ENCODE results near the gene ZNF74.

The ZNF74 gene

DNA sequence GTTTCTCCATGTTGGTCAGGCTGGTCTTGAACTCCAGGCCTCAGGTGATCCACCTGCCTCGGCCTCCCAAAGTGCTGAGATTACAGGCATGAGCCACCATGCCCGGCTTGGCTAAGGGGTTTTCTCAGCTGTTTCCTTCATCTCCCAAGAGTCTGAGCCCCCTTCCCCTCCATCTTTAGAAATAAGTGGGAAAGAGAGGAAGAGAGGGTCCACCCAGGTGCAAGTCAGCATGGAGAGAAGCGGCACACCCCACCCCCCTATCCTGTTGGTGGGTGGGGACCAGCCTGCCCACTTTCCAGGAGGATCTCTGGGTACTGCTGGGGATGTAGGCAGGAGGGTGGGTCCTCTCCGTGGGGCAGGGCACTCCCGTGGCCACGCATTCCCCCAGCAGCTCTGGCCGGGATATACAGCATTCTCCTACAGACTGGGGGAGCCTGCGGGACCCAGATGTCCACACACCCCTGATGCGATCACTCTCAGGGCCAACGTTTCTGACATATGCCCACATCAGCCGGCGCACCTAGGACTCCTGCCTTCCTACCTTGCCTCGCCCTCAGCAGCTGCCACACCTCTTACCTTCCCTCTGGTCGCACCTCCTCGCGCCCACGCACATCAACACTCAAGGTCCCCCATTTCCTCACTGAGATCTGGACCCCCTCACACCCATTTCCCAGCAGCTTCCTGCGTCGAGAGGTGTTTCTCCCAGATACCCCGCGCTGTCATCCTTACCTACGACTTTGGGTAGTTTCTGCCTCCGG lies 34.7 kb downstream of the ZNF74 start:
- Histone ChIP-seq H3K4me3 (ENCODE audit: low read depth, low read length) (peak overlapping the region; percentile 41), H3K27ac (ENCODE audit: low read depth, low read length) (no peak overlapping the region), H3K27me3 (ENCODE audit: control insufficient read depth, insufficient read depth, low read length) (peaks cover 86% of the 10 kb centered on the region), H3K4me1 (ENCODE audit: control insufficient read depth, insufficient read depth, low read length) (peaks cover 43% of the 10 kb centered on the region), H3K36me3 (ENCODE audit: control insufficient read depth, insufficient read depth, low read length) (peaks cover 7% of the 10 kb centered on the region; the same call in 1 of the 2 replicates), H3K9ac (ENCODE audit: low read length) (no peak overlapping the region), H3K9me3 (ENCODE audit: control insufficient read depth, insufficient read depth, low read depth, low read length) (no peaks in the 10 kb centered on the region)

GRCh38 chr22:20429254-20430100 lies 35.5 kb downstream of the ZNF74 start:
- Histone ChIP-seq H3K27ac (ENCODE audit: low read depth, low read length) (no peak overlapping the region), H3K27me3 (ENCODE audit: control insufficient read depth, insufficient read depth, low read length) (peaks cover 94% of the 10 kb centered on the region), H3K4me1 (ENCODE audit: control insufficient read depth, insufficient read depth, low read length) (peaks cover 35% of the 10 kb centered on the region), H3K9me3 (ENCODE audit: control insufficient read depth, insufficient read depth, low read depth, low read length) (no peaks in the 10 kb centered on the region), H3K36me3 (ENCODE audit: control insufficient read depth, insufficient read depth, low read length) (peaks cover 7% of the 10 kb centered on the region; the same call in 1 of the 2 replicates), H3K4me3 (ENCODE audit: low read depth, low read length) (peak overlapping the region; percentile 58), H3K9ac (ENCODE audit: low read length) (no peak overlapping the region)

DNA sequence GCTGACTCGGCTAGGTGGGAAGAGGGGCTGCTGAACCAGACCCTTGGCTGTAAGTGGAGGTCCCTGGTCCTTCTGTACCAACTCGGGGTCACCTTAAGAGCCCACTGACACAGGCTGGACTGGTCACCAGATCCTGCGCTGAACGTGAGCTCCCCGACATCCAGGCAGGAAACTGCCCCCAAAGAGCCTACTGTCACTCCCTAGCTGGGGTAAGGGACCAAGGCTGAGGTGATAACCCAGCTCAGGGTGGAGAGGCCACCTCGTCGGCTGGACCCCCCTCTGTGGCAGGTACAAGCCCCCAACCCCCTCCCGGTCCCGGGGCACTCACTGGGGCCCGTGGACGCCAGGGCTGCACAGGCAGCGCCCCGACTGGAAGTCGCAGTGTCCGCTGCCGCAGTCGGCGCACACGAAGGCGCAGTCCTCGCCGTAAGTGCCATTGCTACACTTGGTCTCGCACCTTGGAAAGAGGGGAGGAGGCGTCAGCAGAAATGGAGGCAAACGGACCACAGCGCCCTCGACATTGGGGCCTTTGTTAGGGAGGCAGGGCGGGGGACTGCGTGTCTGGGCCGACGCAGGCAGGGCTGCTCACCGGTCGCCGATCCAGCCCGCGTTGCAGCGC lies 36.3 kb downstream of the ZNF74 start:
- H3K4me1 ChIP-seq (ENCODE audit: control insufficient read depth, insufficient read depth, low read length), result peaks cover 30% of the 10 kb centered on the region
- H3K9me3 ChIP-seq (ENCODE audit: control insufficient read depth, insufficient read depth, low read depth, low read length), result no peaks in the 10 kb centered on the region
- H3K4me3 ChIP-seq (ENCODE audit: low read depth, low read length), result peak overlapping the region; percentile 58
- no peak overlapping the region for H3K27ac ChIP-seq (ENCODE audit: low read depth, low read length)
- peaks cover 95% of the 10 kb centered on the region for H3K27me3 ChIP-seq (ENCODE audit: control insufficient read depth, insufficient read depth, low read length)
- H3K36me3 ChIP-seq (ENCODE audit: control insufficient read depth, insufficient read depth, low read length), result peaks cover 7% of the 10 kb centered on the region; the same call in 1 of the 2 replicates
- H3K9ac ChIP-seq (ENCODE audit: low read length), result peak overlapping the region; percentile 8

- Histone ChIP-seq H3K27me3 (ENCODE audit: control insufficient read depth, insufficient read depth, low read length) (peaks cover 97% of the 10 kb centered on the region), H3K9ac (ENCODE audit: low read length) (peak overlapping the region; percentile 8), H3K27ac (ENCODE audit: low read depth, low read length) (no peak overlapping the region), H3K36me3 (ENCODE audit: control insufficient read depth, insufficient read depth, low read length) (peaks cover 7% of the 10 kb centered on the region; the same call in 1 of the 2 replicates), H3K9me3 (ENCODE audit: control insufficient read depth, insufficient read depth, low read depth, low read length) (no peaks in the 10 kb centered on the region), H3K4me1 (ENCODE audit: control insufficient read depth, insufficient read depth, low read length) (peaks cover 36% of the 10 kb centered on the region), H3K4me3 (ENCODE audit: low read depth, low read length) (peak overlapping the region; percentile 58)
Measured at GRCh38 chr22:20430720-20431510, 37.0 kb downstream of the ZNF74 start.

- Histone ChIP-seq H3K36me3 (ENCODE audit: control insufficient read depth, insufficient read depth, low read length) (peaks cover 7% of the 10 kb centered on the region; the same call in 1 of the 2 replicates), H3K4me1 (ENCODE audit: control insufficient read depth, insufficient read depth, low read length) (peaks cover 37% of the 10 kb centered on the region), H3K27ac (ENCODE audit: low read depth, low read length) (no peak overlapping the region), H3K27me3 (ENCODE audit: control insufficient read depth, insufficient read depth, low read length) (peaks cover 97% of the 10 kb centered on the region), H3K9ac (ENCODE audit: low read length) (no peak overlapping the region), H3K9me3 (ENCODE audit: control insufficient read depth, insufficient read depth, low read depth, low read length) (no peaks in the 10 kb centered on the region), H3K4me3 (ENCODE audit: low read depth, low read length) (peak overlapping the region; percentile 58)
Measured at GRCh38 chr22:20431511-20432192, 37.7 kb downstream of the ZNF74 start.

GRCh38 chr22:20432244-20432686 lies 38.3 kb downstream of the ZNF74 start:
- Histone ChIP-seq H3K9me3 (ENCODE audit: control insufficient read depth, insufficient read depth, low read depth, low read length) (no peaks in the 10 kb centered on the region), H3K4me1 (ENCODE audit: control insufficient read depth, insufficient read depth, low read length) (peaks cover 43% of the 10 kb centered on the region), H3K4me3 (ENCODE audit: low read depth, low read length) (no peak overlapping the region), H3K9ac (ENCODE audit: low read length) (no peak overlapping the region), H3K36me3 (ENCODE audit: control insufficient read depth, insufficient read depth, low read length) (0 out of 2 replicates have a peak, but pooled peaks cover under 1% of the 10 kb centered on the region), H3K27ac (ENCODE audit: low read depth, low read length) (no peak overlapping the region), H3K27me3 (ENCODE audit: control insufficient read depth, insufficient read depth, low read length) (peaks cover 97% of the 10 kb centered on the region)

- Histone ChIP-seq H3K4me3 (ENCODE audit: low read depth, low read length) (no peak overlapping the region), H3K9me3 (ENCODE audit: control insufficient read depth, insufficient read depth, low read depth, low read length) (no peaks in the 10 kb centered on the region), H3K27ac (ENCODE audit: low read depth, low read length) (no peak overlapping the region), H3K27me3 (ENCODE audit: control insufficient read depth, insufficient read depth, low read length) (peaks cover 95% of the 10 kb centered on the region), H3K9ac (ENCODE audit: low read length) (no peak overlapping the region), H3K4me1 (ENCODE audit: control insufficient read depth, insufficient read depth, low read length) (peaks cover 45% of the 10 kb centered on the region), H3K36me3 (ENCODE audit: control insufficient read depth, insufficient read depth, low read length) (no peaks in the 10 kb centered on the region)
Measured at GRCh38 chr22:20433191-20433590, 39.2 kb downstream of the ZNF74 start.

- Histone ChIP-seq H3K27ac (ENCODE audit: low read depth, low read length) (no peak overlapping the region), H3K36me3 (ENCODE audit: control insufficient read depth, insufficient read depth, low read length) (no peaks in the 10 kb centered on the region), H3K4me1 (ENCODE audit: control insufficient read depth, insufficient read depth, low read length) (peaks cover 49% of the 10 kb centered on the region), H3K4me3 (ENCODE audit: low read depth, low read length) (no peak overlapping the region), H3K27me3 (ENCODE audit: control insufficient read depth, insufficient read depth, low read length) (peaks cover 95% of the 10 kb centered on the region), H3K9me3 (ENCODE audit: control insufficient read depth, insufficient read depth, low read depth, low read length) (no peaks in the 10 kb centered on the region), H3K9ac (ENCODE audit: low read length) (no peak overlapping the region)
Measured at GRCh38 chr22:20433686-20434241, 39.8 kb downstream of the ZNF74 start.

DNA sequence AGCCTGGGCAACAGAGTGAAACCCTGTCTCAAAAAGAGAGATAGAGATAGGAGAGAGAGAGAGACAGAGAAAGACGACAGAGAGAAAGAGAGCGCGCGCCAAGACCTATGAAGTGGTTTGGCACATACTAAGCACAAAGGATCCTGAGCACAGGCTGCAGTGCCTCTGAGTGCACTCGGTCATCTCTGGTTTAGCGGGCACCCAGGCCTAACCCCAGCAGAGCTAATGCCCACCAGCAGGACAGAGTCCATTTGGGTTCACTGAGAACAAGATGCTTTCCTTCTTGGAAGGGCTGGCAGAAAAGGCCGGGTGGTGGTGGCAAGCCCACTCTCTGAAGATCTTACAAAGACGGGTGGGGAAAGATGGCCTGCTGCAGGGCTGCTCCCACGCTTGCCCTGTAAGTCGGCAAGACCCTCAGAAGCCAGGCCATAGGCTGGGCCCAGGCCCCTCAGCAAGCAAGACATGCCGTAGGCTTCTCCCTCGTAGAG lies 40.4 kb downstream of the ZNF74 start:
- H3K4me1 ChIP-seq (ENCODE audit: control insufficient read depth, insufficient read depth, low read length), result peaks cover 48% of the 10 kb centered on the region
- H3K9me3 ChIP-seq (ENCODE audit: control insufficient read depth, insufficient read depth, low read depth, low read length), result no peaks in the 10 kb centered on the region
- H3K27ac ChIP-seq (ENCODE audit: low read depth, low read length), result no peak overlapping the region
- peaks cover 96% of the 10 kb centered on the region for H3K27me3 ChIP-seq (ENCODE audit: control insufficient read depth, insufficient read depth, low read length)
- no peak overlapping the region for H3K4me3 ChIP-seq (ENCODE audit: low read depth, low read length)
- H3K9ac ChIP-seq (ENCODE audit: low read length), result no peak overlapping the region
- H3K36me3 ChIP-seq (ENCODE audit: control insufficient read depth, insufficient read depth, low read length), result no peaks in the 10 kb centered on the region
